HG02763 (cell line): Measurements from ENCODE around the gene ZFAND3.

ENCODE experiments used
- ATAC-seq: cut with Tn5 transposase; IDR thresholded peaks from one replicate; pipeline ENCODE4 v1.9.1; 2021; ENCODE audit warnings: mild to moderate bottlenecking, moderate library complexity; ENCODE audit not compliant: unreplicated experiment

Gene ZFAND3

GRCh38 chr6:38077488-38078030, 258.0 kb downstream of the ZFAND3 start:
- ATAC-seq, result no peak

GRCh38 chr6:38078671-38079070, 259.1 kb downstream of the ZFAND3 start:
- ATAC-seq, result no peak

- ATAC-seq, result no peak
Observed at GRCh38 chr6:38079107-38079506, 259.6 kb downstream of the ZFAND3 start.

GRCh38 chr6:38079537-38079936, 260.0 kb downstream of the ZFAND3 start:
- ATAC-seq, result no peak

DNA sequence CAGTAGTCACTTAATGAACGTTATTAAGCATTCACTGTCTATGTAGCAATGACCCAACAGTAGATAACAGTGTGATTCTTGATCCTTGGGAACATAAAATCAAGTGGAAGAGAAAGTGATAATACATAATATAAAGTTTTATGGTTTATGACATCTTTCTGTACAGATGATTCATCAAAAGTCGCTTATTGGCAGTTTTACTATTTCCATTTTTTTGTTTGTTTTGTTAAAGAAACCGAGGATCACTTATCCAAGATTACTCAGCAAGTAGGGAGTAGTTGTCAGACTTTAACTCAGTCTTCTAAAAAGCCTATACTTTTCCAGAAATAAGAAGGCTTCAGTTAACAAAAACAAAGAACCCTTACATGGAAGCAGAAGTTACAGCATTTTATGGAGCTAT, 260.8 kb downstream of the ZFAND3 start:
- no peak for ATAC-seq

DNA sequence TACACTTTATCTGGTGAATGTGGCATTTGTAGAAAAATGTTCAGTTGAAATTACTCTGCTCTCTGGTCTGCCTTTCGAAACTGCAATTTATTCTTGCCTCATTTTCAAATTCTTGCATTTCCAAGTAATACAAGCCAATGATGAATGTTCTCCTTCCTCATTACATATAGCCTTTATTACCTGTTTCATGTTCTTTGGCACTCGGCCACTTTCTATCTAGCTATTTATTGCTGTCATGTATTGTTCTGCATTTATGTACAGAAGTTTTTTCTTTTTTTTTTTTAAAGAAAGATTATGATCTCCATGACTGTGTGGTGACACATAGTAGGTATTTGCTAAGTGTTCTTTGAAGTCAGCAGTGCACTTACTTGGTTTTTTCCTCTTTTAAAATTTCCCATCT, 261.4 kb downstream of the ZFAND3 start:
- ATAC-seq, result no peak

GRCh38 chr6:38085031-38085430, 265.5 kb downstream of the ZFAND3 start:
- ATAC-seq, result no peak

GRCh38 chr6:38086346-38086745, 266.8 kb downstream of the ZFAND3 start:
- no peak for ATAC-seq

DNA sequence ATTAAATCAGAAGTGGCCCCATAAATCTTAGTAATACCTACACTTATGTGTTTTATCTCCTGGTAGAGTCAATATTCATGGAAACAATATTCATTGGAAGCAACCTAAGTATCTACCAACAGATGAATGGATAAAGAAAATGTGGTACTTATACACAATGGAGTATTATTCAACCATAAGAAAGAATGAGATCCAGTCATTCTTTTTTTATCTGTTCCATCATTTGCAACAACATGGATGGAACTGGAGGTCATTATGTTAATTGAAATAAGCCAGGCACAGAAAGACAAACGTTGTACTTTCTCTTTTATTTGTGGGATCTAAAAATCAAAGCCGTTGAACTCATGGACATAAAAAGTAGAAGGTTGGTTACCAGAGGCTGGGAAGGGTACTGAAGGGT, 268.5 kb downstream of the ZFAND3 start:
- no peak for ATAC-seq

GRCh38 chr6:38088829-38089228, 269.3 kb downstream of the ZFAND3 start:
- no peak for ATAC-seq

DNA sequence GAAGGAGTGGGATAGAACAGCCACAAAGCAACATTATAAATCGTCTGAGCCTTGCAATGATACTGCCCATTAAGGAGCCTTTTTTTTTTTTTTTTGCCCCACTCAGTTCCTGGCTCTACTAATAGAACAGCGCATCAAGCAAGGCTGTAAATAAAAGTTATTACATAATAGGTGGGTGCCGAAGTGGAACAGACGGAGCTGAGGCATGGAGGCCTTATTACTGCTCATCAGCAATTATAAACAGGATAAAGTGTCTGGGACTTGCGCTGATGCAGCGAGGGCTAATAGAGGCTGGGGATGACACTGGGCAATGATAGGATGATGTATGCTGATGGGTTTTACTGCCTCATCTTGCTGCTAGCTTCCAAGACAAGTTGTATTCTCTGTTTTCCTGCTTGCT, 272.1 kb downstream of the ZFAND3 start:
- ATAC-seq, result no peak

- no peak for ATAC-seq
Observed at GRCh38 chr6:38092465-38092864, 272.9 kb downstream of the ZFAND3 start.

DNA sequence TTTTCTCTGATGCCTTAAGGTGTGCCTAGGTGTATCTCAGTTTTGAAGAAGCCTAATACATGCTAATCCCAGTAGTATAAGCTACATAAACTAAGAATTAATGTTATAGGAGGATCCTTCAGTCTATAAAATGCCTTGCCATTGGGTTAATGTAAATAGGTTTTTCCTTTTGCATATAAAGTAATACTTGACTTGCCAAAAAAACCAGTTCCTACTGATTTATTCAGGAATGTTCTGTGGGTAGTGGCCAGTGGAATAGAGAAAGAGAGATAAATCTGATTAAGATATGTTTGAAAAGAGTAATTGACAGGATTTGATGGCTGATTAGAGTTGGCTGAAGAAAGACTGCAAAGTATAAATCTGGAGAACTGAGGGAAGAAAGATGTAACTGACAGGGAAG, 273.4 kb downstream of the ZFAND3 start:
- ATAC-seq, result no peak

- no peak for ATAC-seq
Observed at GRCh38 chr6:38095054-38095453, 275.5 kb downstream of the ZFAND3 start.

GRCh38 chr6:38099221-38099620, 279.7 kb downstream of the ZFAND3 start:
- ATAC-seq, result no peak

DNA sequence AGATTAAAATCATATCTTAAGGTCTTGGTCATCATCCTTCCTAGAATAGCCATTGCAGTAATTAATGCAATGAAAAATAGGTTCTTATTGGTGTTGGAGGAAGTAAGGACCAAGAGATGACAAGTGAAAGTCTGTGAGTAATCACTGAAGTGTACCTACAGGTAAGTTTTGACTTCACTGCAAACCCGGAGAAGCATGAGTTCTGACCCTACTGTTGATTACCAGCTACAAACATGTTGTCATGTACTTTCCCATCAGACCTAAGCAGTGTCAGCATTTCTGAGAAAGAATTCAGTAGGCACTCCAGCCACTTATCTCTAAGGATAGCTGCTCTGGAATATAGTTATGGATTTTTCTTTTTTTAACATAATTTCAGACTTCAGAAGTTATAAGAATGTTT, 280.9 kb downstream of the ZFAND3 start:
- ATAC-seq, result no peak

- no peak for ATAC-seq
Observed at GRCh38 chr6:38103921-38104320, 284.4 kb downstream of the ZFAND3 start.

DNA sequence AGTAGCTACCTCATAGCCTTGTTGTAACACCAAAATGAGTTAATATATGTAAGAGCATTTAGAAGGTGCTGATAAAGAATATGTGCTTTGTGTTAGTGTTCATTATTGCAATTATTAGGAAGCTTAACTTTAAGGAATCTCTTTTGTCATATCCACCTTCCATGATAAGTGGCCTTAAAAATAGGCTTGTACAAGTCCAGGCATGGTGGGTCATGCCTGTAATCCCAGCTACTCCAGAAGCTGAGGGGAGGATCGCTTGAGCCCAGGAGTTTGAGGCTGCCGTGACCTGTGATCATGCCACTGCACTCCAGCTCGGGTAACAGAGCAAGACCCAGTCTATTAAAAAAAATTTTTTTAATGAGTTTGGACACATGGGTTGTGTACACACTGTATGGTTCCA, 285.5 kb downstream of the ZFAND3 start:
- no peak for ATAC-seq

DNA sequence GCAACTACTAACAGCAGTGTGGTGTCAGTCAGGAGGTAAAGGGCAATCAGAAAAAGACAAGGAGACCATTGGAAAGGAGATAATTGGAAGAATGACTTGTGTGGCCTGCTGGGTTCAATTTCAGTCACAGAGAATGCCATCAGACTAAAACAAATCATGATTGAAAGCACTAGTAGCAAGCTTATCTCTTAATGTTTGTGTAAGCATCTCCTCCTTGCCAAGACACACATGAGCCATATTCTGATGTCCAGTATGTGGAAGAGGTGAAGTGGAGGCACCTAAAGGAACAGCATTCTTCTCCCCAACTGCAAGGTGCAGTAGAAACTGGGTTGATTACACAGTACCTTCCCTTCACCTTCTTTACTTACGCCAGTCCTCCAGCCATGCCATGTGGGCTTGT, 287.5 kb downstream of the ZFAND3 start:
- no peak for ATAC-seq

DNA sequence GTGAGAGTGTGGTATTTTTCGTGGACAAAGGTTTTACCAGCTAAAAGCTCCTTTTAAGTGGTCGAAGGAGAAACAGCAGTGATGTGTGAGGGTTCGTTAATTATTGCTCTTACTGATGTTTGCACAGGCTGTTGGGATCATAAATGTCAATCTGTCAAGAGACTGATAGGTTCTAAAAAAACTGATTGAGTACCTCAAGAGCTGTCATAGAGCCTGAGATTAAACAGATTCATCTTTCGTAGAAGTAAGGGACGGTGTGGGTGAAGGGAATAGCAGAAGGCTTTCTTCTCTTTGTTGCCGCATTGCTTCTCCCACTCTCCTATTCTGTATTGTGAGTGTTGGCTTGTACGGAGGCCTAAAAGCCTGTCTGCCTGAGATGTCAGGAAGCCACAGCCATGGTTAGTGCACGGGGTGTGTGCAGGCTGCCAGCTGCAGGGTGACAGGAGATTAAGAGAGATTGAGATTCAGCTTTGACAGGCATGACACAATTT, 291.0 kb downstream of the ZFAND3 start:
- ATAC-seq, result no peak

DNA sequence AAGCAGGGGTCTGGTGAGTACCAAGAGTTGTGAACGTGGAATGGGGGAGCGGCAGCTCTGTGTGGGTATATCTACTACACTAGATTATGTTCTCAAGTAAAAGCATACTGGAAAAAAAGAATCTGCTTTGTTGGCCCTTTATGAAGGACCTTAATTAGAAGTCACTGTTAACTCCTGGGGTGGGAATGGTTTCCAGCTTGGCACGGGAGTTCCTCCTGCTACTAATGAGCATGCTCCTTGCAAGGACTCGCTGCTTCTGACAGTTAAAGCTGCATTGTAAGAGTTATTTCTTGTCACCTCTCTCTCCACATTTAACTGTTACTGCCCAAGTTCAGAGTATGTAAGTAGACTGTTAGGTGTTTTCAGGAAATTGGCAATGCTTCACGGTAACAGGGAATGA, 292.7 kb downstream of the ZFAND3 start:
- ATAC-seq, result no peak

DNA sequence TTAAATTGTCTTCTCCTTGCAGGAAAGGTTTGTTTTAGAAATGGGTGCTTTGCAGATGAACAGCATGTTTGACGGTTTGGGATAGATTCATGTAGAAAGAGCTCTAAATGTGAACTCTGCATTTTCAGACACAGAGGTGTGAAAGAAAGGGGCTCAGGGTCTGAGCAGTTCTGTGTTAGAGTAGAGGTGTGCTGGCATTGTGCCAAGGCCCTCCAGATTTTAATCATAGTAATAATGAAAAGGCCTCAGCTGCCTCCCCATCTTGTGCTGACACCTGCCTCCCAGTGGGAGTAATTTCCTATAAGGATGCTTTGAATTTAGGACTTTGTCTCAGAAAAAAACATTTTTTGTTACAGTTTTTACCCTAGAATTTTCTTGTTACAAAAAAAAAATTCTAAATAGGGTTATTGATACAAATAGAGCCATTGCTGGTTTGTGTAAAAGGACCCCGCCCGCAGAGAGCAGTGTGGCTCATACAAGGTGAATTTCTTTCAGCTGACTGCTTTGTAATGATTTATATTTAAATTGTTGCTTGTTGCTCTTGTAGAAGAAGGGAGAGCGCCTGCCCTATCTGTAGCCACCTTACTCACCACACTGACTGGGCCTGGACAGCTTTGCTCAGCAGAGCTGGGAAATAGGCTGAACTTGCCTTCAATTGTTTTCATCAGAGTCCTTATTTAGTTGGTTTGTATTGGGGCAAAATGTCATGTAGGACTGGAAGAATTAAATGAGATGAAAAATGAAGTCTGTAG, 294.5 kb downstream of the ZFAND3 start:
- no peak for ATAC-seq
